Stomach (tissue), 4 donors: Measurements from ENCODE around the gene CSRNP2.

ENCODE experiments used
- POLR2AphosphoS5 ChIP-seq, 3 donors: sonication (generic); formaldehyde crosslinking; IDR thresholded peaks; one replicate each; pipeline ENCODE4 v1.6.1; 2016; ENCODE audit warnings: antibody characterized with exemption in 3 of 3
- TF ChIP-seq, protein P1 (sequence below), 7 experiments: fragments of 450-650 bp in 4 of 7; fragments of 200-600 bp in 3 of 7; sonication (generic) in 3 of 7; IDR thresholded peaks; one replicate each; pipeline ENCODE4 v1.5.1; 2016 to 2019; ENCODE audit warnings: antibody characterized with exemption in 7 of 7, control low read depth in 2 of 7, mild to moderate bottlenecking in 1 of 7

DNA sequence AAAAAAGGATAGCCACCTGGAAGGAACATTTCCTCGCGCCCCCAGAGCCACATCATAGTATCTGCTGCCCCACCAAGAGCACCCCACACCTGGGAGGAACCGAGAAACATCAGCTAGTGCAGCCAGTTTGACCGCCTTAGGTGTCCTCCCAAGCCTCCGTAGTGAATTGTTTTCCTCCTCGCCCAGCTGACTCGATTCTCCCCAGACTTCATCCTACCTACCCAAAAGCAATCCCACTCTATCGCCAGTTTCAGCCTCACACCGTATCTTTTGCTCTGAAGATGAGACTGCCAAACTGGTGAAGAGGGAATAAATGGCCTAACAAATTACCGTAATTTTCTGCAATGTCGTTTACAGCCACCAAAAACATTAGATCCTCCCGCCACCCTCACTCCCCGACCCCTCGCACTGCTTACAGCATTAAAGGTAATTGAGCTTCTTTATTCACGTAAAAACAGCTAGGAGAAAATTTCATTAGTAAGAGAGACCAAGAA lies 56.0 kb downstream of the CSRNP2 start:
- TF ChIP-seq, protein P1, sequence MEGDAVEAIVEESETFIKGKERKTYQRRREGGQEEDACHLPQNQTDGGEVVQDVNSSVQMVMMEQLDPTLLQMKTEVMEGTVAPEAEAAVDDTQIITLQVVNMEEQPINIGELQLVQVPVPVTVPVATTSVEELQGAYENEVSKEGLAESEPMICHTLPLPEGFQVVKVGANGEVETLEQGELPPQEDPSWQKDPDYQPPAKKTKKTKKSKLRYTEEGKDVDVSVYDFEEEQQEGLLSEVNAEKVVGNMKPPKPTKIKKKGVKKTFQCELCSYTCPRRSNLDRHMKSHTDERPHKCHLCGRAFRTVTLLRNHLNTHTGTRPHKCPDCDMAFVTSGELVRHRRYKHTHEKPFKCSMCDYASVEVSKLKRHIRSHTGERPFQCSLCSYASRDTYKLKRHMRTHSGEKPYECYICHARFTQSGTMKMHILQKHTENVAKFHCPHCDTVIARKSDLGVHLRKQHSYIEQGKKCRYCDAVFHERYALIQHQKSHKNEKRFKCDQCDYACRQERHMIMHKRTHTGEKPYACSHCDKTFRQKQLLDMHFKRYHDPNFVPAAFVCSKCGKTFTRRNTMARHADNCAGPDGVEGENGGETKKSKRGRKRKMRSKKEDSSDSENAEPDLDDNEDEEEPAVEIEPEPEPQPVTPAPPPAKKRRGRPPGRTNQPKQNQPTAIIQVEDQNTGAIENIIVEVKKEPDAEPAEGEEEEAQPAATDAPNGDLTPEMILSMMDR (IDR thresholded peaks at IDR 0.05), result no peak
- no peak for TF ChIP-seq POLR2AphosphoS5 (IDR thresholded peaks at IDR 0.05)
